MM.1S (cell line): Measurements from ENCODE around the gene TPCN1.

Source experiments
- DNase-seq: peaks from one replicate; pipeline ENCODE4 v3.0.0-alpha.2; 2015
- H2AFZ ChIP-seq: fragments of 300-600 bp; sonication (generic); 2 replicates; pipeline ENCODE4 v1.6.0; 2016; ENCODE audit warnings: antibody characterized with exemption, low read length
- H3F3A ChIP-seq: fragments of 300-600 bp; sonication (generic); 2 replicates; pipeline ENCODE4 v1.6.1; 2016; ENCODE audit warnings: mild to moderate bottlenecking, antibody characterized with exemption, low read length, moderate library complexity, mixed read lengths; ENCODE audit not compliant: insufficient read depth
- H3K27ac ChIP-seq: fragments of 300-600 bp; sonication (generic); 2 replicates; pipeline ENCODE4 v1.5.1; 2016; ENCODE audit warnings: mild to moderate bottlenecking, low read length
- H3K27me3 ChIP-seq: fragments of 300-600 bp; sonication (generic); replicated peaks from 2 replicates; pipeline ENCODE4 v1.6.0; 2016; ENCODE audit warnings: low read length; ENCODE audit not compliant: insufficient read depth
- H3K36me3 ChIP-seq: fragments of 300-600 bp; sonication (generic); replicated peaks from 2 replicates; pipeline ENCODE4 v1.6.1; 2016; ENCODE audit warnings: mild to moderate bottlenecking, low read length, mixed read lengths; ENCODE audit not compliant: insufficient read depth
- H3K4me1 ChIP-seq: fragments of 300-600 bp; sonication (generic); 2 replicates; pipeline ENCODE4 v1.6.1; 2016; ENCODE audit warnings: low read length, mixed read lengths
- H3K4me2 ChIP-seq: fragments of 300-600 bp; sonication (generic); 2 replicates; pipeline ENCODE4 v1.6.0; 2016; ENCODE audit warnings: low read depth, low read length
- H3K4me3 ChIP-seq: fragments of 300-600 bp; sonication (generic); 2 replicates; pipeline ENCODE4 v1.5.1; 2016; ENCODE audit warnings: low read length, mixed read lengths
- H3K79me2 ChIP-seq: fragments of 300-600 bp; sonication (generic); 2 replicates; pipeline ENCODE4 v1.6.1; 2016; ENCODE audit warnings: mixed run types, low read length, mixed read lengths
- H3K9ac ChIP-seq: fragments of 300-600 bp; sonication (generic); 2 replicates; pipeline ENCODE4 v1.6.1; 2016; ENCODE audit warnings: low read length, mixed read lengths
- H3K9me2 ChIP-seq: fragments of 300-600 bp; sonication (generic); replicated peaks from 2 replicates; pipeline ENCODE4 v1.6.1; 2016; ENCODE audit warnings: mild to moderate bottlenecking, low read length, mixed read lengths; ENCODE audit not compliant: insufficient read depth
- H3K9me3 ChIP-seq: fragments of 300-600 bp; sonication (generic); replicated peaks from 2 replicates; pipeline ENCODE4 v1.6.1; 2016; ENCODE audit warnings: mild to moderate bottlenecking, low read length, mixed read lengths; ENCODE audit not compliant: insufficient read depth
- H4K20me1 ChIP-seq: fragments of 300-600 bp; sonication (generic); 2 replicates; pipeline ENCODE4 v1.6.1; 2016; ENCODE audit warnings: mild to moderate bottlenecking, low read length, moderate library complexity, mixed read lengths; ENCODE audit not compliant: insufficient read depth
- CTCF ChIP-seq: fragments of 300-600 bp; sonication (generic); IDR thresholded peaks from 2 replicates; pipeline ENCODE4 v1.5.1; 2016; ENCODE audit warnings: antibody characterized with exemption, low read length, mixed read lengths
- EZH2 ChIP-seq: fragments of 300-600 bp; sonication (generic); optimal IDR thresholded peaks from 2 replicates; pipeline ENCODE3; 2017; ENCODE audit warnings: low read depth, mild to moderate bottlenecking, antibody characterized with exemption, low read length, mixed read lengths
- EZH2phosphoT487 ChIP-seq: fragments of 300-600 bp; sonication (generic); IDR thresholded peaks from 2 replicates; pipeline ENCODE4 v1.6.1; 2018; ENCODE audit warnings: antibody characterized with exemption, low read length

TPCN1 gene

GRCh38 chr12:113267621-113268020, 46.4 kb downstream of the TPCN1 start:
- H3K79me2 ChIP-seq = no peaks in the 10 kb centered on the region
- H3K27me3 ChIP-seq = no peaks in the 10 kb centered on the region
- no peak overlapping the region for H3K4me2 ChIP-seq
- TF ChIP-seq EZH2 (no peak), EZH2phosphoT487 (no peak), CTCF (no peak)
- no peak overlapping the region for H3K27ac ChIP-seq
- H4K20me1 ChIP-seq = no peaks in the 10 kb centered on the region
- no peaks in the 10 kb centered on the region for H3K36me3 ChIP-seq
- no peak for DNase-seq
- H3K9me2 ChIP-seq = no peaks in the 10 kb centered on the region
- no peak overlapping the region for H3K4me3 ChIP-seq
- H3K9me3 ChIP-seq = no peaks in the 10 kb centered on the region
- no peaks in the 10 kb centered on the region for H3F3A ChIP-seq
- H2AFZ ChIP-seq = no peak overlapping the region
- H3K4me1 ChIP-seq = no peaks in the 10 kb centered on the region
- H3K9ac ChIP-seq = no peak overlapping the region

- H3K36me3 ChIP-seq = no peaks in the 10 kb centered on the region
- no peak overlapping the region for H3K4me3 ChIP-seq
- H3K9ac ChIP-seq = no peak overlapping the region
- no peaks in the 10 kb centered on the region for H3K27me3 ChIP-seq
- H3K79me2 ChIP-seq = no peaks in the 10 kb centered on the region
- H3K9me3 ChIP-seq = no peaks in the 10 kb centered on the region
- no peaks in the 10 kb centered on the region for H4K20me1 ChIP-seq
- H3K9me2 ChIP-seq = no peaks in the 10 kb centered on the region
- H3K4me2 ChIP-seq = no peak overlapping the region
- DNase-seq = no peak
- H2AFZ ChIP-seq = no peak overlapping the region
- no peak overlapping the region for H3K27ac ChIP-seq
- TF ChIP-seq EZH2phosphoT487 = no peak
- no peak for TF ChIP-seq EZH2
- no peak for TF ChIP-seq CTCF
- no peaks in the 10 kb centered on the region for H3F3A ChIP-seq
- H3K4me1 ChIP-seq = no peaks in the 10 kb centered on the region
Measured at GRCh38 chr12:113268136-113268535, 46.9 kb downstream of the TPCN1 start.

- no peak for TF ChIP-seq EZH2
- TF ChIP-seq EZH2phosphoT487 = no peak
- TF ChIP-seq CTCF = no peak
- Histone ChIP-seq H3K4me1 (no peaks in the 10 kb centered on the region), H3K36me3 (no peaks in the 10 kb centered on the region), H3K9me3 (no peaks in the 10 kb centered on the region), H3K4me3 (no peak overlapping the region), H3K27me3 (no peaks in the 10 kb centered on the region), H3K9ac (no peak overlapping the region), H3F3A (no peaks in the 10 kb centered on the region), H3K4me2 (no peak overlapping the region), H3K9me2 (no peaks in the 10 kb centered on the region), H2AFZ (no peak overlapping the region), H4K20me1 (no peaks in the 10 kb centered on the region), H3K79me2 (no peaks in the 10 kb centered on the region), H3K27ac (no peak overlapping the region)
- DNase-seq = no peak
Measured at GRCh38 chr12:113268621-113269020, 47.4 kb downstream of the TPCN1 start.
